Progenitor cell of endocrine pancreas (in vitro differentiated cells): ENCODE measurements around the gene DRAM2. TPM values are rescaled to one million over a fixed set of nuclear protein-coding genes. Genes with fewer than 3 reads are reported as not detected.

Experiments used
- DNase-seq: peaks from one replicate; pipeline ENCODE4 v3.0.0; 2021; ENCODE audit warnings: low spot score; ENCODE audit not compliant: unreplicated experiment
- H3K27ac Mint-ChIP-seq: 2 replicates; pipeline ENCODE4 v1.8.0; 2021; ENCODE audit warnings: mild to moderate bottlenecking, moderate library complexity, mixed read lengths
- H3K27me3 Mint-ChIP-seq: 2 replicates; pipeline ENCODE4 v1.8.0; 2021; ENCODE audit warnings: mixed read lengths
- H3K36me3 Mint-ChIP-seq: 2 replicates; pipeline ENCODE4 v1.8.0; 2022; ENCODE audit warnings: mixed read lengths; ENCODE audit not compliant: insufficient read depth
- H3K4me1 Mint-ChIP-seq: 2 replicates; pipeline ENCODE4 v1.8.0; 2021; ENCODE audit warnings: low read depth, mixed read lengths
- H3K4me3 Mint-ChIP-seq: 2 replicates; pipeline ENCODE4 v1.8.0; 2021; ENCODE audit warnings: low read depth, mild to moderate bottlenecking, moderate library complexity, mixed read lengths
- H3K9me3 Mint-ChIP-seq: 2 replicates; pipeline ENCODE4 v1.8.0; 2021; ENCODE audit warnings: low read depth, mixed read lengths
- total RNA-seq: library from RNA; stranded (reverse); gene quantifications from 2 replicates; pipeline ENCODE4 v1.2.1, GENCODE V29; 2021
- TF ChIP-seq, protein P1 (sequence below): fragments of 200-600 bp; sonication (generic); IDR thresholded peaks from one replicate; pipeline ENCODE4 v1.5.0; 2021; ENCODE audit warnings: antibody characterized with exemption, mild to moderate bottlenecking; ENCODE audit not compliant: unreplicated experiment

Gene DRAM2
- total RNA-seq, 1 donor from 2014 or later = 34.4 TPM

DNA sequence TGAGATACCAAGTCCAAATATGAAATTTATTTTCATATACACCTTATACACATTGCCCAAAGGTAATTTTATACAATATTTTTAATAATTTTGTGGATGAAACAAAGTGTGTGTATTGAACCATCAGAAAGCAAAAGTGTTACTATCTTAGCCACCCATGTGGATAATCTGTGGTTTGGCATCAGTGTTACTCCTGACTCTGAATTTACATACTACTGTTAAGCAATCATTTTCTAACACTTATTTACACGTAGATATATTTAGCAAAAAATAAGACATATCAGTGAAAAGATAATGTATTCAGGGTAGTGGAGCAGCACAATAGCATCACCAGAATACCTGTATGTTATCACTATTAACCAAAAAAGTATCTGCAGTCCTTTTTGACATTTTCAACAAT lies 36.8 kb upstream of the DRAM2 start:
- TF ChIP-seq, protein P1, sequence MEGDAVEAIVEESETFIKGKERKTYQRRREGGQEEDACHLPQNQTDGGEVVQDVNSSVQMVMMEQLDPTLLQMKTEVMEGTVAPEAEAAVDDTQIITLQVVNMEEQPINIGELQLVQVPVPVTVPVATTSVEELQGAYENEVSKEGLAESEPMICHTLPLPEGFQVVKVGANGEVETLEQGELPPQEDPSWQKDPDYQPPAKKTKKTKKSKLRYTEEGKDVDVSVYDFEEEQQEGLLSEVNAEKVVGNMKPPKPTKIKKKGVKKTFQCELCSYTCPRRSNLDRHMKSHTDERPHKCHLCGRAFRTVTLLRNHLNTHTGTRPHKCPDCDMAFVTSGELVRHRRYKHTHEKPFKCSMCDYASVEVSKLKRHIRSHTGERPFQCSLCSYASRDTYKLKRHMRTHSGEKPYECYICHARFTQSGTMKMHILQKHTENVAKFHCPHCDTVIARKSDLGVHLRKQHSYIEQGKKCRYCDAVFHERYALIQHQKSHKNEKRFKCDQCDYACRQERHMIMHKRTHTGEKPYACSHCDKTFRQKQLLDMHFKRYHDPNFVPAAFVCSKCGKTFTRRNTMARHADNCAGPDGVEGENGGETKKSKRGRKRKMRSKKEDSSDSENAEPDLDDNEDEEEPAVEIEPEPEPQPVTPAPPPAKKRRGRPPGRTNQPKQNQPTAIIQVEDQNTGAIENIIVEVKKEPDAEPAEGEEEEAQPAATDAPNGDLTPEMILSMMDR = no peak
- H3K27me3 Mint-ChIP-seq = no peaks in the 10 kb centered on the region
- no peak overlapping the region for H3K27ac Mint-ChIP-seq
- H3K36me3 Mint-ChIP-seq = peaks cover 13% of the 10 kb centered on the region
- no peaks in the 10 kb centered on the region for H3K9me3 Mint-ChIP-seq
- H3K4me1 Mint-ChIP-seq = peaks cover 5% of the 10 kb centered on the region
- DNase-seq = no peak
- no peak overlapping the region for H3K4me3 Mint-ChIP-seq

- Mint-ChIP-seq H3K27ac (no peak overlapping the region), H3K36me3 (peaks cover 13% of the 10 kb centered on the region), H3K9me3 (no peaks in the 10 kb centered on the region), H3K4me1 (peaks cover 5% of the 10 kb centered on the region), H3K4me3 (no peak overlapping the region), H3K27me3 (no peaks in the 10 kb centered on the region)
- DNase-seq = no peak
- TF ChIP-seq, protein P1 = no peak
Observed at GRCh38 chr1:111175349-111175748, 35.5 kb upstream of the DRAM2 start.

GRCh38 chr1:111174070-111174469 lies 34.2 kb upstream of the DRAM2 start:
- H3K36me3 Mint-ChIP-seq = peaks cover 14% of the 10 kb centered on the region
- H3K4me3 Mint-ChIP-seq = no peak overlapping the region
- no peaks in the 10 kb centered on the region for H3K9me3 Mint-ChIP-seq
- peaks cover 11% of the 10 kb centered on the region for H3K4me1 Mint-ChIP-seq
- TF ChIP-seq, protein P1 = no peak
- peaks cover 5% of the 10 kb centered on the region for H3K27me3 Mint-ChIP-seq
- DNase-seq = no peak
- H3K27ac Mint-ChIP-seq = no peak overlapping the region

- no peak for DNase-seq
- peaks cover 14% of the 10 kb centered on the region for H3K4me1 Mint-ChIP-seq
- H3K4me3 Mint-ChIP-seq = no peak overlapping the region
- H3K27ac Mint-ChIP-seq = no peak overlapping the region
- peaks cover 19% of the 10 kb centered on the region for H3K36me3 Mint-ChIP-seq
- peaks cover 5% of the 10 kb centered on the region for H3K27me3 Mint-ChIP-seq
- H3K9me3 Mint-ChIP-seq = no peaks in the 10 kb centered on the region
- TF ChIP-seq, protein P1 = no peak
Observed at GRCh38 chr1:111172463-111172862, 32.6 kb upstream of the DRAM2 start.

DNA sequence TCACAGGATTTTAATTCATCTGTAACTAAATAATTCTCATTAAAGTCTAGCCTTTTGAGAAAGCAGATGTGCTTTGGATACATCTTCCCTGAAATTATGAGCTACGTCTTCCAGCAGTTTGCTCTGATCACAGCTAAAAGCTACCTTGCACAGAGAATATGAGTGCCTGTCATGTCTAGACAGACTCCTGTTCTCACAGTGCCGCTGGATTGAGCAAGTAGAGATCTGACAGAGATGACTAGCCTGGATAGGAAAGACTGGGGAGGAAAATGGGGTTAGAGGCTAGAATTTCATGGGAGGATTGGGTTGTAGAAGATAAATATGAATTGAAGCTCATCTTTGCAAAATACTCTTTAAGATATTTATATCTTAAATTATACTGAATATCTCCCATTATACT lies 24.3 kb upstream of the DRAM2 start:
- Mint-ChIP-seq H3K36me3 (peaks cover 15% of the 10 kb centered on the region), H3K27ac (no peak overlapping the region)

More for the DNA sequence above, 24.3 kb upstream of the DRAM2 start:
- H3K4me1 Mint-ChIP-seq = peaks cover 7% of the 10 kb centered on the region
- H3K27me3 Mint-ChIP-seq = peaks cover 4% of the 10 kb centered on the region
- DNase-seq = no peak
- TF ChIP-seq, protein P1 = no peak
- no peaks in the 10 kb centered on the region for H3K9me3 Mint-ChIP-seq
- H3K4me3 Mint-ChIP-seq = no peak overlapping the region
